Measurements from ENCODE around the gene GJC2. TPM values are rescaled to one million over a fixed set of nuclear protein-coding genes. Genes with fewer than 3 reads are reported as not detected.

GJC2 gene
- total and polyA plus RNA-seq, 3 donors from 2014 or later = 2.0 to 4.2 (median 2.6) TPM

DNA sequence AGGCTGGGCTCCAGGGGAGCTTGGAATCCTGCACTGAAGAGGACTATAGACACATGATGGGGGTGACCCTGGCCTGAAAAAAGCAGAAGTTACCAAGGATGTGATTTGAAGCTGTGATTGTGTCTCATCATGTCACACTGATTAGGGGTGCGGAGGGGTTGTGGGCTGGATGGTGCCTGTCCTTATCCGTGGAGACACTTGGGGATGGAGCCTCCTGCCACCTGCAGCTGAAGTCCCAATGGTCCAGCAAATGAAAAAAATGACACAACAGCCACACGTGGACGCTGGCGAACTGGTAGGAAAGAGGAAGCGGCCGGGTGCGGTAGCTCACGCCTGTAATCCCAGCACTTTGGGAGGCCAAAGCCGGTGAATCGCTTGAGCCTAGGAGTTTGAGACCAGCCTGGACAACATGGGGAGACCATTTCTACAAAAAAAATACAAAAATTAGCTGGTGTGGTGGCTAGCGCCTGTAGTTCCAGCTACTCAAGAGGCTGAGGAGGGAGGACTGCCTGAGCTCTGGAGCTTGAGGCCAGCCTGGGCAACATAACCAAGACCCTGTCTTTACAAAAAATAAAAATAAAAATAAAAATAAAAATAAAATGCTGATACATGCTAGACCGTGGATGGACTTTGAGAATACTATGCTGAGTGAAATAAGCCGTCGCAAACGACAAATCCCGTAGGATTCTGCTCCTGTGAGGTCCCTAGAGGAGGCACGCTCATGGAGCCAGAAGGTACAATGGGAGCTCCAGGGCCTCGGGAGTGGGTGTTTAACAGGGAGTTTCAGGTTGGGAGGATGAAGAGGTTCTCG, 15.0 kb downstream of the GJC2 start:
- intact Hi-C loops (cut with DNase I; ENCODE audit: low total_unique reads) = no loop called here
- WGBS, 2 donors = 37 to 42% methylated on average over 20 of the region's 20 CpGs
- no peak for DNase-seq

DNA sequence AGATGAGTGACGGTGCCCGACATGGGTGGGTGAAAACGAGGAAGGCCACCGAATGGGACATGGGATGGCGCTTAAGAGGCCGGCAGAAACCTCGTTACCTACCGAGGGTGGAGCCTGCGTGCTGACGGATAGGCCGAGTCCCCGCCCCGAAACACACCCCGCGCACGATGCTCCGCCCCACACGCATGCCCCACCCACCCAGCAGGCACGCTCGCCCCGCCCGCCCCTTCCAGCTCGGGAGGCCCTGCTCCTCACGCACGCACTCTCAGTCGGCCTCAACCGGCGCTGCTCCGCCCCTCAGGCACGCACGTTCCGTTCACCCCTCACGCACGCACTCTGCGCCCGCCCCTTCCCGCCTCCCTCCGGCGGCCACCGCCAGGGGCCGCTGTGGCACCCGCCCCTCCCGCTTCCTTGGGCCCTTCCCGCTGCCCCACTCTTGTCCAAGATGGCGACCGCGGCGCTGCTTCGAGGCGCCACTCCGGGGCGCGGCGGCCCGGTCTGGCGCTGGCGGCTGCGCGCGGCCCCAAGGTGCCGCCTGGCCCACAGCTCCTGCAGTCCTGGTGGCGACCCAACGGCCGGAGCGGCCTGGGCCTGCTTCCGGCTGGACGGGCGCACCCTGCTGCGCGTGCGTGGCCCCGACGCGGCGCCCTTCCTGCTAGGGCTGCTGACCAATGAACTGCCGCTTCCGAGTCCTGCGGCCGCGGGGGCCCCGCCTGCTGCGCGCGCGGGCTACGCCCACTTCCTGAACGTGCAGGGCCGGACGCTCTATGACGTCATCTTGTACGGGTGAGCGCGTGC, 15.8 kb downstream of the GJC2 start, which contains the start of gene IBA57:
Gene IBA57, plus strand, starts transcription at position 433 of the 798 bp plus-strand sequence. Its CDS starts 13 bp downstream, at position 446.
- intact Hi-C loops (cut with DNase I; ENCODE audit: low total_unique reads) = no loop called here

More for the DNA sequence above, 15.0 kb downstream of the GJC2 start:
- Histone ChIP-seq H3K9me3 (no peaks in the 10 kb centered on the region), H3K4me1 (peaks cover 16% of the 10 kb centered on the region), H3K27me3 (no peaks in the 10 kb centered on the region), H3K36me3 (ENCODE audit: low read depth, missing control alignments) (no peaks in the 10 kb centered on the region), H3K27ac (peak overlapping the region; percentile 99 to 100), H3K4me3 (peak overlapping the region; percentile 83 to 94)
- no peak for TF ChIP-seq POLR2A (IDR thresholded peaks at IDR 0.05)
- TF ChIP-seq, protein P1, sequence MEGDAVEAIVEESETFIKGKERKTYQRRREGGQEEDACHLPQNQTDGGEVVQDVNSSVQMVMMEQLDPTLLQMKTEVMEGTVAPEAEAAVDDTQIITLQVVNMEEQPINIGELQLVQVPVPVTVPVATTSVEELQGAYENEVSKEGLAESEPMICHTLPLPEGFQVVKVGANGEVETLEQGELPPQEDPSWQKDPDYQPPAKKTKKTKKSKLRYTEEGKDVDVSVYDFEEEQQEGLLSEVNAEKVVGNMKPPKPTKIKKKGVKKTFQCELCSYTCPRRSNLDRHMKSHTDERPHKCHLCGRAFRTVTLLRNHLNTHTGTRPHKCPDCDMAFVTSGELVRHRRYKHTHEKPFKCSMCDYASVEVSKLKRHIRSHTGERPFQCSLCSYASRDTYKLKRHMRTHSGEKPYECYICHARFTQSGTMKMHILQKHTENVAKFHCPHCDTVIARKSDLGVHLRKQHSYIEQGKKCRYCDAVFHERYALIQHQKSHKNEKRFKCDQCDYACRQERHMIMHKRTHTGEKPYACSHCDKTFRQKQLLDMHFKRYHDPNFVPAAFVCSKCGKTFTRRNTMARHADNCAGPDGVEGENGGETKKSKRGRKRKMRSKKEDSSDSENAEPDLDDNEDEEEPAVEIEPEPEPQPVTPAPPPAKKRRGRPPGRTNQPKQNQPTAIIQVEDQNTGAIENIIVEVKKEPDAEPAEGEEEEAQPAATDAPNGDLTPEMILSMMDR (IDR thresholded peaks at IDR 0.05) = no peak

DNA sequence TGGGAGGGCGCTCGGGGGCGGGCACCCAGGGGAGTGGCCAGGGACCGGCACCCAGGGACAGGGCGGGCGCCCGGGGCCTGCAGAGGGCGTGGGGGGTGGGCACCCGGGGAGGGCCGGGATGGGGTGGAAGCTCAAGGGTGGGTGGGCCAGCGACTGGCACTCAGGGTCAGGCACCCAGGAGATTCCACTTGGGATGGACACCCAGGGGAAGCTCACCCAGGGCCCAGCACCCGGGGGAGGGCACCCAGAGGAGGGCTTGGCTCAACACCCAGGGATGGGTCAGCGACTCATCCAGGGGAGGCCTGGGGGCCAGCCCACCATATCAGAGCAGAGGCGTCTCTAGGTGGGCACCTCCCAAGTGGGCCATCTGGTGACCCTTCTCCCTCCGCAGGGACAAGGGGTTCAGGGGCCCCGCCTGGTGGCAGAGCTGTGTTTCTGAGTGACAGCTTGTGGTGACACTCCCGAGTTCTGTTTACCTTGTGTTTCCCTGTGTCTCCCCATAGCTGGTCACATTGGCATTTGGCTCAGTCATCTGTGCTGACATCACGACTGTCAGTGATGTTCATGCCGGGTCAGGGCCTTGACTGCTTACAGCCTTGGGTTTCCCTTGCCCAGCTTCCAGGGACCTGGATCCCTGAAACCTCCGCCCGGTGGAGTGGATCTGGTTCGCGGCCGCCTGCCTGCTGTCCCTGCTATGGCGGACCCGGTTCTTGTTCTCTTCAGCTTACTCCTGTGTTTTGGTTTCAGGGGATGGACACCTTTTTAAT, 16.6 kb downstream of the GJC2 start:
- peaks cover 16% of the 10 kb centered on the region for H3K4me1 ChIP-seq
- TF ChIP-seq POLR2A (IDR thresholded peaks at IDR 0.05) = no peak
- TF ChIP-seq, protein P1 (IDR thresholded peaks at IDR 0.05) = peak in 1 of 3 experiments; percentile 38
- H3K27ac ChIP-seq = peak overlapping the region; percentile 99 to 100
- peak overlapping the region; percentile 83 to 94 for H3K4me3 ChIP-seq
- H3K36me3 ChIP-seq (ENCODE audit: low read depth, missing control alignments) = no peaks in the 10 kb centered on the region
- 14 to 24% methylated on average over 15 to 25 of the region's 26 CpGs for WGBS, 2 donors
- peak; percentile 78 for DNase-seq
- H3K27me3 ChIP-seq = no peaks in the 10 kb centered on the region
- H3K9me3 ChIP-seq = no peaks in the 10 kb centered on the region
- intact Hi-C loops (cut with DNase I; ENCODE audit: low total_unique reads) = no loop called here

More for the DNA sequence above, 15.8 kb downstream of the GJC2 start, which contains the start of gene IBA57:
- DNase-seq = peak; percentile 99
- Histone ChIP-seq H3K27me3 (no peaks in the 10 kb centered on the region), H3K4me3 (peak within 1 kb of the TSS; percentile 83 to 94), H3K4me1 (peaks cover 16% of the 10 kb centered on the region), H3K9me3 (no peaks in the 10 kb centered on the region), H3K27ac (peak within 1 kb of the TSS; percentile 99 to 100), H3K36me3 (ENCODE audit: low read depth, missing control alignments) (no peaks in the 10 kb centered on the region)
- WGBS, 2 donors = 0 to 1% methylated on average over 11 to 79 of the region's 93 CpGs
- TF ChIP-seq, protein P1 (IDR thresholded peaks at IDR 0.05) = peak; percentile 94 to 100 (median 99)
- TF ChIP-seq POLR2A (IDR thresholded peaks at IDR 0.05) = peak; percentile 46

DNA sequence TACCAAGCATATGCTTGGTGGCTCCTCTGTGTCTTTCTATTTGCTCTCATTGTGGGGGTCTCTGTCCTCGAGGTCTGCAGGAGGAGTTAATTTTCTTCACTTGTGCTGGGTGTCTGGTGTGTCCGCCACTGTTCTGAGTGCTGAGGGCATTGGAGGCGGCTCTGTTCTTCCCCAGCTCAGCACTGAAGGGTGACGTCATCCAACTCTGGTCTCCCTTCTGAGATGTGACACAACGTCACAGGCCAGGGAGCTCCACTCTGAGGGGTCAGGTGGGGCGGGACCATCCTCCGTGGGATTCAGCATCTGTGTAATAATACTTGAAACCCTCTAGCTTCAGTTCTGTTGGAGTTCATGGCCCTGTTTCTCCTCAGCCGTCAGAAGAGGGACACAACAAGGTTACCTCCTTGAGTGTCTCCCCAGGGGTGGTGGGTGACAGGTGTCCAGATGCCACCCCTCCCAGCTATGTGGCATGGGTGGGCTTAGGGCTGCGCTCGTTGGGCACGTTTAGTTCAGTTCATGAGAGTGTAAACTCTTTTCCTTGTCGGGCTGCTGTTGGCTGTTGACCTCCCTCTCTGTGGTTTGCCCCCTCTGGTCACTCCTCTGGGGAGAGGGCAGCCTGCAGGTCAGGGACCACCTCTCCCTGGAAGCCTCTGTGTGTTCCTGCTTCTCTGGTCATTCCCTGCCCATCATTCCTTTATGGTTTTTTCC, 19.0 kb downstream of the GJC2 start:
- Histone ChIP-seq H3K9me3 (no peaks in the 10 kb centered on the region), H3K27ac (no peak overlapping the region), H3K4me1 (peaks cover 5% of the 10 kb centered on the region), H3K27me3 (no peaks in the 10 kb centered on the region), H3K36me3 (ENCODE audit: low read depth, missing control alignments) (no peaks in the 10 kb centered on the region), H3K4me3 (no peak overlapping the region)
- no peak for DNase-seq
- intact Hi-C loops (cut with DNase I; ENCODE audit: low total_unique reads) = no loop called here
- 67 to 84% methylated on average over 6 to 12 of the region's 12 CpGs for WGBS, 2 donors
- no peak for TF ChIP-seq POLR2A (IDR thresholded peaks at IDR 0.05)
- TF ChIP-seq, protein P1 (IDR thresholded peaks at IDR 0.05) = no peak

Data from testis (tissue), 3 donors.